Activated CD8-positive, alpha-beta memory T cell treated with anti-CD3 and anti-CD28 coated beads, Interleukin-2, amount 50 U/mL, for 24 hours (primary cell): ENCODE measurements around the gene SLC28A3.

ENCODE experiments used
- DNase-seq: peaks from one replicate; pipeline ENCODE4 v3.0.0-alpha.2; 2020; ENCODE audit errors: extremely low read depth

Gene SLC28A3

GRCh38 chr9:84339503-84339902 is 1.1 kb downstream of the SLC28A3 start:
- no peak for DNase-seq

GRCh38 chr9:84338792-84339191 is 1.8 kb downstream of the SLC28A3 start:
- DNase-seq, result no peak

GRCh38 chr9:84337252-84337651 is 3.3 kb downstream of the SLC28A3 start:
- no peak for DNase-seq

- DNase-seq, result no peak
Observed at GRCh38 chr9:84331119-84331809, 9.3 kb downstream of the SLC28A3 start.

GRCh38 chr9:84330246-84330645 is 10.3 kb downstream of the SLC28A3 start:
- no peak for DNase-seq

- DNase-seq, result no peak
Observed at GRCh38 chr9:84327184-84327583, 13.4 kb downstream of the SLC28A3 start.

- DNase-seq, result no peak
Observed at GRCh38 chr9:84325347-84325973, 15.1 kb downstream of the SLC28A3 start.

GRCh38 chr9:84324811-84325210 is 15.7 kb downstream of the SLC28A3 start:
- no peak for DNase-seq

GRCh38 chr9:84323858-84324257 is 16.7 kb downstream of the SLC28A3 start:
- no peak for DNase-seq

GRCh38 chr9:84322828-84323227 is 17.7 kb downstream of the SLC28A3 start:
- no peak for DNase-seq

GRCh38 chr9:84320231-84320630 is 20.3 kb downstream of the SLC28A3 start:
- DNase-seq, result no peak

- DNase-seq, result no peak
Observed at GRCh38 chr9:84319632-84320031, 20.9 kb downstream of the SLC28A3 start.

GRCh38 chr9:84318981-84319380 is 21.6 kb downstream of the SLC28A3 start:
- no peak for DNase-seq

GRCh38 chr9:84317563-84317962 is 23.0 kb downstream of the SLC28A3 start:
- DNase-seq, result no peak

GRCh38 chr9:84315278-84315877 is 25.2 kb downstream of the SLC28A3 start:
- peak; percentile 13 for DNase-seq

- DNase-seq, result no peak
Observed at GRCh38 chr9:84314306-84314705, 26.3 kb downstream of the SLC28A3 start.

- no peak for DNase-seq
Observed at GRCh38 chr9:84310883-84311282, 29.7 kb downstream of the SLC28A3 start.

GRCh38 chr9:84305497-84306131 is 34.9 kb downstream of the SLC28A3 start:
- DNase-seq, result no peak

- DNase-seq, result no peak
Observed at GRCh38 chr9:84304166-84304565, 36.4 kb downstream of the SLC28A3 start.

- no peak for DNase-seq
Observed at GRCh38 chr9:84303061-84303460, 37.5 kb downstream of the SLC28A3 start.

- no peak for DNase-seq
Observed at GRCh38 chr9:84301851-84302250, 38.7 kb downstream of the SLC28A3 start.

GRCh38 chr9:84300271-84300670 is 40.3 kb downstream of the SLC28A3 start:
- no peak for DNase-seq
